ENCODE measurements around the gene STX5. TPM values are rescaled to one million over a fixed set of nuclear protein-coding genes. Genes with fewer than 3 reads are reported as not detected.
A peak's percentile ranks its signal among the peaks of the same experiment; 100 is the strongest.
"Not testable (repeated sequence)": the region's sequence is repeated elsewhere in the genome, so short reads cannot be mapped to it uniquely, and the experiment has no call there.

STX5 gene
- total RNA-seq, 1 experiment from 2014 or later = 26.3 TPM

- DNase-seq (ENCODE audit: low spot score) = no peak
Observed at GRCh38 chr11:62854013-62854824, 22.4 kb upstream of the STX5 start.

GRCh38 chr11:62853279-62853965 is 21.6 kb upstream of the STX5 start:
- no peak for DNase-seq (ENCODE audit: low spot score)

GRCh38 chr11:62852523-62853188 is 20.8 kb upstream of the STX5 start:
- no peak for DNase-seq (ENCODE audit: low spot score)

GRCh38 chr11:62851807-62852522 is 20.1 kb upstream of the STX5 start:
- peak; percentile 3 for DNase-seq (ENCODE audit: low spot score)

- DNase-seq (ENCODE audit: low spot score) = peak; percentile 14
Observed at GRCh38 chr11:62850911-62851806, 19.3 kb upstream of the STX5 start.

GRCh38 chr11:62847767-62848314 is 16.0 kb upstream of the STX5 start:
- DNase-seq (ENCODE audit: low spot score) = no peak

GRCh38 chr11:62846177-62846576 is 14.3 kb upstream of the STX5 start:
- no peak for DNase-seq (ENCODE audit: low spot score)

- DNase-seq (ENCODE audit: low spot score) = no peak
Observed at GRCh38 chr11:62844154-62844553, 12.3 kb upstream of the STX5 start.

- DNase-seq (ENCODE audit: low spot score) = no peak
Observed at GRCh38 chr11:62843466-62843865, 11.6 kb upstream of the STX5 start.

GRCh38 chr11:62842891-62843290 is 11.0 kb upstream of the STX5 start:
- not testable (repeated sequence) for DNase-seq (ENCODE audit: low spot score)

- DNase-seq (ENCODE audit: low spot score) = no peak
Observed at GRCh38 chr11:62842171-62842741, 10.4 kb upstream of the STX5 start.

- DNase-seq (ENCODE audit: low spot score) = peak; percentile 99
Observed at GRCh38 chr11:62841361-62842170, 9.7 kb upstream of the STX5 start.

- peak; percentile 49 for DNase-seq (ENCODE audit: low spot score)
Observed at GRCh38 chr11:62840721-62841360, 9.0 kb upstream of the STX5 start.

- peak; percentile 95 for DNase-seq (ENCODE audit: low spot score)
Observed at GRCh38 chr11:62839050-62839945, 7.4 kb upstream of the STX5 start, which contains the start of gene WDR74. Gene WDR74 (minus strand): TSS chr11:62839590. CDS start chr11:62839570, 20 bp downstream.

- no peak for DNase-seq (ENCODE audit: low spot score)
Observed at GRCh38 chr11:62835336-62835735, 3.5 kb upstream of the STX5 start.

- no peak for DNase-seq (ENCODE audit: low spot score)
Observed at GRCh38 chr11:62832336-62833234, 734 bp upstream of the STX5 start, which contains the start of gene TEX54. Gene TEX54 (minus strand): TSS chr11:62832841.
